Activated CD8-positive, alpha-beta memory T cell treated with anti-CD3 and anti-CD28 coated beads for 36 hours (primary cell): ENCODE measurements around the gene NAALAD2. TPM values are rescaled to one million over a fixed set of nuclear protein-coding genes. Genes with fewer than 3 reads are reported as not detected.
"Not testable (repeated sequence)": the region's sequence is repeated elsewhere in the genome, so short reads cannot be mapped to it uniquely, and the experiment has no call there.

Experiments used
- CTCF ChIA-PET: fragments of 350-600 bp; sonication (Branson Sonifier 250); formaldehyde crosslinking; loops from one replicate; lab custom pipeline; 2021; ENCODE audit warnings: antibody characterized with exemption; lab: Charles Lee
- POLR2A ChIA-PET: fragments of 350-600 bp; sonication (Branson Sonifier 250); formaldehyde crosslinking; loops from one replicate; lab custom pipeline; 2021; ENCODE audit warnings: antibody characterized with exemption; lab: Charles Lee
- total RNA-seq, 2 experiments: library from RNA; stranded (reverse); gene quantifications; one replicate each; pipeline ENCODE4 v1.2.3, GENCODE V29; 2021

The NAALAD2 gene
- total RNA-seq, 2 experiments from 2014 or later = not detected

DNA sequence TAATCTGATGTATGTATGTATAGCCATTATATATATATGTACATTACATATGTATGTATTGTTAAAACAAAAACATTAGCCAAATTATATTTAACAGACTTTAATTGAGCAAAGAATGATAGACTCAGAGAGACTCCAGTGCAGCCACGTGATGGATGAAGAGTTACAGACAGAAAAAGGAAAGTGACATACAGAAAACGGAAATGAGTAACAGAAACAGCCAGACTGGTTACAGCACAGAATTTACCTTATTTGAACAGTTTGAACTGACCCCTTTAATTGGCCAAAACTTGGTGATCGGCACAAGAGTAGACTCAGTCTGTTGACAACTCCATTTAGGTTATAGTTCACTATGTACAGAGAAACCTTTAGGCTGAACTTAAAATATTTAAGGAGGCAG, 53.4 kb downstream of the NAALAD2 start:
- POLR2A ChIA-PET = no interaction called here
- CTCF ChIA-PET = no interaction called here

DNA sequence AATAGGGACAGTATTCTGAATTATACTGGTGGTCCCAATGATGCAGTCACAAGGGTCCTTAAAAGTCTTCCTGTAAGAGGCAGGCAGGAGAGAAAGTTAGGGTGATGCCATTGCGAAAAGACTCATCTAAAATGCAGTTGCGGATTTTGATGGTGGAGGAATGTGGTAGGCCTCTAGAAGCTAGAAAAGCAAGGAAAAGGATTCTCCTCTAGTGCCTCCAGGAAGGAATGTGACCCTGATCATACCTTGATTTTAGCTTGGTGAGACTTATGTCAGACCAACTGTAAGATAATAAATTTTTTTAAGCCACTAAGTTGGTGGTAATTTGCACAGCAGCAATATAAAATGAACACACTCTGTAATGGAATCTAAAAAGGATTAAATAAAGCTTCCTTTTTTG, 54.5 kb downstream of the NAALAD2 start:
- CTCF ChIA-PET = interaction anchor here (0.8 kb wide), 1 partner anchor 34 kb away, joined by 3 read pairs; the partner anchor contains the start of gene CHORDC1

GRCh38 chr11:90192869-90193582, 58.6 kb downstream of the NAALAD2 start:
- ChIA-PET POLR2A (no interaction called here), CTCF (no interaction called here)

More for the DNA sequence above, 54.5 kb downstream of the NAALAD2 start:
- POLR2A ChIA-PET = interaction anchor here (0.7 kb wide), 1 partner anchor 34 kb away, joined by 3 read pairs; no protein-coding TSS in a partner anchor

- ChIA-PET CTCF (no interaction called here), POLR2A (interaction anchor here (1.3 kb wide), 1 partner anchor 26 kb away, joined by 3 read pairs; the partner anchor contains the start of gene CHORDC1)
These were observed 62.9 kb downstream of the NAALAD2 start for GRCh38 chr11:90197377-90197776.

- ChIA-PET POLR2A (no interaction called here), CTCF (no interaction called here)
These were observed 67.9 kb downstream of the NAALAD2 start for GRCh38 chr11:90202342-90202741.

DNA sequence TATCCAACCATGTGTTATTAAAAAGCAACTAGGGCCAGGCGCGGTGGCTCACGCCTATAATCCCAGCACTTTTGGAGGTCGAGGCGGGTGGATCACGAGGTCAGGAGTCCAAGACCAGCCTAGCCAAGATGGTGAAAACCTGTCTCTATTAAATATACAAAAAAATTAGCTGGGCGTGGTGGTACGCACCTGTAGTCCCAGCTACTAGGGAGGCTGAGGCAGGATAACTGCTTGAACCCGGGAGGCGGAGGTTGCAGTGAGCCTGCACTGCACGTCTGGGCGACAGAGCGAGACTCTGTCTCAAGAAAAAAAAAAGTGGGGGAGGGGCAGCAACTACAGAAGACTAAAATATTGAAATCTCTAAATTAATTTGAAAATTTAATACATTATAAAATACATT, 69.9 kb downstream of the NAALAD2 start:
- POLR2A ChIA-PET = no interaction called here
- CTCF ChIA-PET = interaction anchor here (0.9 to 1.4 kb wide), 5 partner anchors 8 to 100 kb away, joined by 3 to 7 read pairs (median 3); no protein-coding TSS in a partner anchor

DNA sequence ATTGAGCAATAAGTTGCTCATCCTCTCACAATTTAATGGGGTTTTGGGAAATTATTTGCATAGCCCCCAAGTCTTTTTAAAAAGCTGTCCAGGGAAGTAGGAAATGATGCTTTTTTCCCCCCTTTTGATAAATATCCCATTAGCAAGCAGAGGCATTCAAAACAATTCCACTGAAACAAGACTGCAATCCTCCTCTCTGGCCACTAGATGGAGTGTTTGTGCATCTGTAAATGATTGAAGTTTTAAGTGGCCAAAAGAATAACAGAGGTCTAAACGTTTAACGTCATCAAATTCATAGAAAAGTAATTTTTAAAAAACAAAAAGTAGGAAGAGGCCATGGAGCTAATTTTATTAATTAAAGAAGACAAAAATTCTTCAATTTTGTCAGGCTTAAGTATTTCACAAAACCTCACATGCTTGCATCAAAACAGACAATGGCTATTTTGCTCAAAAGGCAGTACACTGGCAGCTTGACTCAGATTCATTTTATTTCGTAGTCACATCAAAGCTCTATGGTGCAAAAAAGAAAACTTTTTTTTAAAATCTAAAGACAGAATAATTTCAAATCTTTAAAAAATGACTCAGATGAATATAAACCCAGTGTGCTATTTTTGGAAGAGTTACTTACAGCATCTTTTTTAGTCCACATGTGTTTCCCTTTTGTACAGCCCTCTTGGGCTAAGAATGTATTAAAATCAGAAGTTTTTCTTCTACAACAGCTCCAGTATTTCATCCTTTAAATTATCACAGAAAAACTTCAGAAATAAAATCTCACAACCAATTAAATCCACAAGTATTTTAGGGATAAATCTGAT, 70.6 kb downstream of the NAALAD2 start:
- POLR2A ChIA-PET = no interaction called here
- CTCF ChIA-PET = interaction anchor here (0.9 to 1.4 kb wide), 5 partner anchors 9 to 100 kb away, joined by 3 to 7 read pairs (median 3); no protein-coding TSS in a partner anchor

GRCh38 chr11:90207992-90208391, 73.5 kb downstream of the NAALAD2 start:
- POLR2A ChIA-PET, CTCF ChIA-PET: not testable (repeated sequence)

GRCh38 chr11:90208857-90209256, 74.4 kb downstream of the NAALAD2 start:
- ChIA-PET CTCF (no interaction called here), POLR2A (no interaction called here)

DNA sequence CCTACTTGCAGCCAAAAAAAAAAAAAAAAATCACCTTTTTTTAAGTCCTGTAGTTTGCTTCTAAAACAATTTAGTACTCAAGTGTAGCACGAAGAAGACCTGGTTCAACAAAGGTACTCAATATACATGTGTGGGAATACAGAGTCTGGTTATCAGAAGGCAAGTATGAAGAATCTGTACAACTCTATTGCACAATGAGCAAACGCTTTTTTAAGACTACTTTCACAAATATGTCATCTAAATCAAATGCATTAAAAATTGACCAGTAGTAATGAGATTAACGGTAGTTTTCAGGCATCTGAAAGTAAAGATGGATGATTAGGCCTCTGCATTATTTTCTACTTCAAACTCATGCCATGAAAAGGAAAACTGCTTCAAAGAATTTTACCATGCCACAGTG, 78.9 kb downstream of the NAALAD2 start:
- CTCF ChIA-PET = no interaction called here
- POLR2A ChIA-PET = no interaction called here

DNA sequence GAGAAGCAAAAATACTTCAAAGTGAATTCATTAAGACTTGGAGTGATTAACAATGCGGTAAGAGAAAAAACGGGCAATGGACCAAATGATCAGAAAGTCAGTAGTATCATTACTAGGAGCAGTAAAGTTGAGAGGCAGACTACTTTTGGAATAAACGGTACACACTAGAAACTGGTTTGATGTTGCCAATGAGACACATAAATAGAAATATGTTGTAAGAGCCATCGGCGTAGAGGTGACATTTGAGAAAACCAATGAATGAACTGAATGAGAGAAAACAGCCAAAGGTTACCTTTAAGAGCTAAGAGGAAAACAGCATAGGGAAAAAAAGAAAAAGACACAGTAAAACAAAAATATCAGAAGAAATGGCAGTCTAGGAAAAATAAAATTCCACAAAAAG, 82.1 kb downstream of the NAALAD2 start:
- ChIA-PET CTCF (no interaction called here), POLR2A (no interaction called here)

DNA sequence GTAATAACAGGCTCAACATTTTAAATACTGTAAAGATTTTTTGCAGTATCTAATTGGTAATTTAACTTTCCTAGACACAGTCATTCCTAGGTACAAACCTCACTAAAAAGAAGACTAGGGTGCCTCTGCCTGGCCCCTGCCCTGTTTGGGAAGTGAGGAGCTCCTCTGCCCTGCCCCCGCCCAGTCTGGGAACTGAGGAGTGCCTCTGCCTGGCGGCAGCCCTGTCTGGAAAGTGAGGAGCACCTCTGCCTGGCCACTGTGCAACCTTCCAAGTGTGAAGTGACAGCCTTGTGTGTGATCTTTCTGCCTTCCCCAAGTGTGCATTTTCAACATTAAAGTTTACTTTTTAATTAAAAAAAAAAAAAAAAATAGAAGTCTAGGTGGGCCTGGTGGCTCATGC, 84.1 kb downstream of the NAALAD2 start:
- CTCF ChIA-PET = no interaction called here

DNA sequence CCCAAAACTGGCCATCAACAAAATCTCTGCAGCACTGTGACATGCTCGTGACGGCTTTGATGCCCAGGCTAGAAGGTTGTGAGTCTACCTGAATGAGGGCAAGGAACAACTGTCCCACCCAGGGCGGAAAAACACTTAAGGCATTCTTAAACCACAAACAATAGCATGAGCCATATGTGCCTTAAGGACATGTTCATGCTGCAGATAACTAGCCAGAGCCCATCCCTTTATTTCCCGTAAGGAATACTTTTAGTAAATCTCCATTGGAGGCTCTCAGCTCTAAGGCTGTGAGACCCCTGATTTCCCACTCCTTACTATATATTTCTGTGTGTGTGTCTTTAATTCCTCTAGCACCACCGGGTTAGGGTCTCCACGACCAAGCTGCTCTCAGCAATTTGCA, 85.0 kb downstream of the NAALAD2 start:
- CTCF ChIA-PET = no interaction called here

More for the DNA sequence above, 84.1 kb downstream of the NAALAD2 start:
- POLR2A ChIA-PET = no interaction called here

DNA sequence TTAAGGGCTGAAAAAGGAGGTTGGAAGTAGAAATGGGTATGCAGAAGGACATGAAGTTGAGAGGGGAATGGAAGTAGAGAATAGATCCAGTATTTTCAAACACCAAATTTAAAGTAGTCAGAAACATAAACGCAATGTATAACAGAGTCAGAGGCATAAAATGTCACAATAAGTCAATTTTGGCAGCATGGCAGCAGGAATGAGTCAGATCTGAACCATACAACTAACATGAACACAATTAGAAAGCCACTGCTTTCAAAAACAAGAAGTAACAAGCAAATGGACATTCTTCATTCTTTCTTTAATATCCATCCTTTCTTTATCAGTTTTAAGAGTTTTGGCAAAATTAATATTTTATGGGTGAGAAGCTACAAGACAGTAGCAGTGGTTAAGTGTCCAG, 85.9 kb downstream of the NAALAD2 start:
- POLR2A ChIA-PET = no interaction called here
- CTCF ChIA-PET = interaction anchor here (1.5 kb wide), 1 partner anchor 16 kb away, joined by 3 read pairs; no protein-coding TSS in a partner anchor

More for the DNA sequence above, 85.0 kb downstream of the NAALAD2 start:
- POLR2A ChIA-PET = no interaction called here

DNA sequence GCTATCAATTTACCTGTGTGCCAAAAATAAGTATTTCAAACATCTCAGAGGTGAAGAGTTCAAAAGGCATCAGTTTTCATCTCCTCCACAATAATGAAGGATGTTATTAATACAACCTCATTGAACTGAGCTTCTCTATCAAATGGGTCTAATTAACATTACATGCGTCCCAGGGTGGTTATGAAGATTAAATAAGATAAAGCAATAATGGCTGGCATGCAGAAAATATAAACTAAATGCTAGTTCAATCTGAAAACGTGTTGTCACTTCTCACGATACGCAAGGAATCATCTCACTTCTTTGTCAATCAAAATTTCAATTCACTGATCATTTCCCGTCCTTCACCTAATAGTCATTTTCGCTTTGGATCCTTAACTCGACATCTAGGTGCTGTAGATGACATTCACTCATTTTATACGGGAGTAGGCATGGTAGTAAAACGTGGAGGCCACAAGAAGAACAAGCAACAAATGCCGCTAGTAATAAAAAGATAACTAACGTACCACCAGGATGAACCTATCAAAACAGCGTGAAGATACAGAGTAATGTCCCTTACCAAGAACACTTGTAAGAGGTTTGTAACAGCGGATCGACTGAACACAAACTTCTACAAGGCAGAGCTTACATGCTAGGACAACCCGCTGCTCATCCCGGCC, 87.5 kb downstream of the NAALAD2 start:
- ChIA-PET CTCF (no interaction called here), POLR2A (no interaction called here)

DNA sequence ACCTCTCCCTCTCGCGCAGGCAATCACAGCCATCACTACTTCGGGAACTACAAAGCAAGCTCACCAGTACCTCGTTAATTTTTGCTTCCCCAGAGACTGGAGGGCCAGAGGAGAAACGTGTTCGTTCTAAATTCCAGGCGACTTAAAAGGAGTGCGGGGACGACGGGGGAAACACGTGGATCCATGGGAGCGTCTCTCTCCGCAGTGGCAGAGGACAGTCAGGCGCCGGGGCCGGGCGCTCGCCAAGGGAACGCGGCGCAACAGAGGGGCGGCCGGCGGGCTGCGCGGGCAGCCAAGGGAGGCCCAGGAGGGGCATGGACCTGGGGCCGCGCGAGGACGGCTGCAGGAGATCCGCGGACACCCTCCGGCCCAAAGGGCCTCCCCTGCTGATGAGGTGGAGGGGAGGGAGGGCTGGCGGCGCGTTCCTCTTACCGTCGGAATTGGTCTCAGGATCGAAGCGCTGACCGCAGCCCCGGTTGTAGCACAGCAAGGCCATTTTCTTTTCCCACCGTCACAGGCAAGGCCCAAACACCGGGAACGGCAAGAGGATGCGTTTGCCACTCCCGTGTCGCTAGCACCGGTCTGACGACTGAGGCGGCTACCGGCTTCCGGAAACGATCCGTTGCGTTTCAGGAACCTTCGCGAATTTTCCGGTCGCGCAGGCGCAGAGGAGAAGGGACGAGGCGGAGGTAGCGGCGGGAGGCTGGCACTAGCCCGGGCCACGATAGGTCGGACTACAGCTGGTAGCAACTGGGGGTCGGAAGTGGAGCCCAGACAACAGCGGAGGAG, 88.2 kb downstream of the NAALAD2 start, which contains the start of gene CHORDC1:
TSS of gene CHORDC1 (minus strand) at position 591 of the 789 bp plus-strand sequence. CDS start at position 496, 95 bp downstream.
- ChIA-PET CTCF (interaction anchor here (0.9 kb wide), 1 partner anchor 34 kb away, joined by 3 read pairs; no protein-coding TSS in a partner anchor), POLR2A (interaction anchor here (1.6 kb wide), 1 partner anchor 26 kb away, joined by 3 read pairs; no protein-coding TSS in a partner anchor)

DNA sequence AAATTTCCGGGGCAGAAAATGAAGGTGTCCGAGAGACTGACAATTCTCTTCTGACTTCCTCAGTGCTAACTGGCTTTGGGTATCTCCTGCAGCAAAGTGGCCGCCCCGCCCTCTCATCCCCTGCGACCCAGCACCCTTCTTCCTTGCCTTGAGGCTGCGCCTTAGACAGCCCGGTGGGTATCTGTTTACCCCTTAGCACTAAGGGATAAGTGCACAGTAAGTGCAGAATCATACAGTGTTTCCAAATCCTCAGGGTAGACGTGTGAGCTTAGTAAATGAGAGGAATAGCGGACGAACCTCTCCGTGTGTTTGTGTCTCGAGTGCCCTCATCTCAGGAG, 88.8 kb downstream of the NAALAD2 start:
- CTCF ChIA-PET = interaction anchor here (0.9 kb wide), 1 partner anchor 34 kb away, joined by 3 read pairs; no protein-coding TSS in a partner anchor
- POLR2A ChIA-PET = interaction anchor here (0.6 to 1.6 kb wide), 2 partner anchors 27 to 34 kb away, joined by 3 read pairs; no protein-coding TSS in a partner anchor

GRCh38 chr11:90228056-90228455, 93.6 kb downstream of the NAALAD2 start:
- POLR2A ChIA-PET = no interaction called here
- CTCF ChIA-PET = no interaction called here

GRCh38 chr11:90229791-90230190, 95.3 kb downstream of the NAALAD2 start:
- POLR2A ChIA-PET = no interaction called here
- CTCF ChIA-PET = no interaction called here
